ENCODE results near the gene CRYBB2.

DNA sequence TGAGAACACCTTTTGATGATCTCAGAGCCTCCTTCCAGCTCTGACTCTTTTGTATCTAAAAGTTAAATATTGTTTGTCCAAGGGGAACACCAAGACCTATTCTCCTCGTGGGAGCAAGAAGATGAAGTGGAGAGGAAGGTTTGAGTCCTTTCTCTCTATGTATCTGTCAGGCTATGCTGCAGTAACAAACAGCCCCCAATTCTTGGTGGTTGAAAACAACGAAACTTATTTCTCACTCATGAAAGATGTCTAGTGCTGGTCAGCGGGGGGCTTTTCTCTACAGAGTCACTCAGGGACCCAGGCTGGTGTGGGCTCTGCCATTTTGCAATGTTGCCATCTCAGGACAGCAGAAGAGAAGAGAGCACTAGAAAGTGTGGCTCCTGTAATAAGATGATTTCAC lies 6.2 kb upstream of the CRYBB2 start:
- TF ChIP-seq JUND (IDR thresholded peaks at IDR 0.05): no peak
- TF ChIP-seq, protein P1, sequence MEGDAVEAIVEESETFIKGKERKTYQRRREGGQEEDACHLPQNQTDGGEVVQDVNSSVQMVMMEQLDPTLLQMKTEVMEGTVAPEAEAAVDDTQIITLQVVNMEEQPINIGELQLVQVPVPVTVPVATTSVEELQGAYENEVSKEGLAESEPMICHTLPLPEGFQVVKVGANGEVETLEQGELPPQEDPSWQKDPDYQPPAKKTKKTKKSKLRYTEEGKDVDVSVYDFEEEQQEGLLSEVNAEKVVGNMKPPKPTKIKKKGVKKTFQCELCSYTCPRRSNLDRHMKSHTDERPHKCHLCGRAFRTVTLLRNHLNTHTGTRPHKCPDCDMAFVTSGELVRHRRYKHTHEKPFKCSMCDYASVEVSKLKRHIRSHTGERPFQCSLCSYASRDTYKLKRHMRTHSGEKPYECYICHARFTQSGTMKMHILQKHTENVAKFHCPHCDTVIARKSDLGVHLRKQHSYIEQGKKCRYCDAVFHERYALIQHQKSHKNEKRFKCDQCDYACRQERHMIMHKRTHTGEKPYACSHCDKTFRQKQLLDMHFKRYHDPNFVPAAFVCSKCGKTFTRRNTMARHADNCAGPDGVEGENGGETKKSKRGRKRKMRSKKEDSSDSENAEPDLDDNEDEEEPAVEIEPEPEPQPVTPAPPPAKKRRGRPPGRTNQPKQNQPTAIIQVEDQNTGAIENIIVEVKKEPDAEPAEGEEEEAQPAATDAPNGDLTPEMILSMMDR (IDR thresholded peaks at IDR 0.05 in 2 of 3, conservative IDR thresholded peaks at IDR 0.05 in 1 of 3; ENCODE audit: borderline replicate concordance in 1 of 3, insufficient read depth in 1 of 3, low read depth in 2 of 3, low read length in 2 of 3): no peak
- no peak for TF ChIP-seq YY1 (IDR thresholded peaks at IDR 0.05; ENCODE audit: extremely low read depth, insufficient replicate concordance, low read depth, low read length)
- no peak for TF ChIP-seq POLR2AphosphoS5 (IDR thresholded peaks at IDR 0.05; ENCODE audit: low read depth, low read length)
- TF ChIP-seq SIN3A (IDR thresholded peaks at IDR 0.05; ENCODE audit: low read depth): no peak
- TF ChIP-seq, protein P2, sequence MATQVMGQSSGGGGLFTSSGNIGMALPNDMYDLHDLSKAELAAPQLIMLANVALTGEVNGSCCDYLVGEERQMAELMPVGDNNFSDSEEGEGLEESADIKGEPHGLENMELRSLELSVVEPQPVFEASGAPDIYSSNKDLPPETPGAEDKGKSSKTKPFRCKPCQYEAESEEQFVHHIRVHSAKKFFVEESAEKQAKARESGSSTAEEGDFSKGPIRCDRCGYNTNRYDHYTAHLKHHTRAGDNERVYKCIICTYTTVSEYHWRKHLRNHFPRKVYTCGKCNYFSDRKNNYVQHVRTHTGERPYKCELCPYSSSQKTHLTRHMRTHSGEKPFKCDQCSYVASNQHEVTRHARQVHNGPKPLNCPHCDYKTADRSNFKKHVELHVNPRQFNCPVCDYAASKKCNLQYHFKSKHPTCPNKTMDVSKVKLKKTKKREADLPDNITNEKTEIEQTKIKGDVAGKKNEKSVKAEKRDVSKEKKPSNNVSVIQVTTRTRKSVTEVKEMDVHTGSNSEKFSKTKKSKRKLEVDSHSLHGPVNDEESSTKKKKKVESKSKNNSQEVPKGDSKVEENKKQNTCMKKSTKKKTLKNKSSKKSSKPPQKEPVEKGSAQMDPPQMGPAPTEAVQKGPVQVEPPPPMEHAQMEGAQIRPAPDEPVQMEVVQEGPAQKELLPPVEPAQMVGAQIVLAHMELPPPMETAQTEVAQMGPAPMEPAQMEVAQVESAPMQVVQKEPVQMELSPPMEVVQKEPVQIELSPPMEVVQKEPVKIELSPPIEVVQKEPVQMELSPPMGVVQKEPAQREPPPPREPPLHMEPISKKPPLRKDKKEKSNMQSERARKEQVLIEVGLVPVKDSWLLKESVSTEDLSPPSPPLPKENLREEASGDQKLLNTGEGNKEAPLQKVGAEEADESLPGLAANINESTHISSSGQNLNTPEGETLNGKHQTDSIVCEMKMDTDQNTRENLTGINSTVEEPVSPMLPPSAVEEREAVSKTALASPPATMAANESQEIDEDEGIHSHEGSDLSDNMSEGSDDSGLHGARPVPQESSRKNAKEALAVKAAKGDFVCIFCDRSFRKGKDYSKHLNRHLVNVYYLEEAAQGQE (IDR thresholded peaks at IDR 0.05; ENCODE audit: low read depth): no peak
- TF ChIP-seq POLR2A (IDR thresholded peaks at IDR 0.05; ENCODE audit: borderline replicate concordance, extremely low read depth, insufficient read depth, insufficient read length): no peak
